Neural progenitor cell (in vitro differentiated cells): ENCODE data around the gene GRIK2. TPM values are rescaled to one million over a fixed set of nuclear protein-coding genes. Genes with fewer than 3 reads are reported as not detected.
A peak's percentile ranks its signal among the peaks of the same experiment; 100 is the strongest.
"Not testable (repeated sequence)": the region's sequence is repeated elsewhere in the genome, so short reads cannot be mapped to it uniquely, and the experiment has no call there.

ENCODE experiments used
- DNase-seq: peaks from one replicate; pipeline ENCODE4 v3.0.0-alpha.2; 2016; ENCODE audit warnings: low spot score
- H2AFZ ChIP-seq: fragments of 200-600 bp; sonication (generic); replicated peaks from 2 replicates; pipeline ENCODE4 v1.6.1; 2016; ENCODE audit warnings: antibody characterized with exemption
- H3F3A ChIP-seq: fragments of 200-600 bp; sonication (generic); 2 replicates; pipeline ENCODE4 v1.6.1; 2016; ENCODE audit warnings: antibody characterized with exemption, low read depth
- H3K27ac ChIP-seq: fragments of 200-600 bp; sonication (generic); 2 replicates; pipeline ENCODE4 v1.5.1; 2016; ENCODE audit warnings: mild to moderate bottlenecking
- H3K27me3 ChIP-seq: fragments of 200-600 bp; sonication (generic); 2 replicates; pipeline ENCODE4 v1.6.1; 2016; ENCODE audit warnings: mild to moderate bottlenecking, moderate library complexity
- H3K36me3 ChIP-seq: fragments of 200-600 bp; sonication (generic); 2 replicates; pipeline ENCODE4 v1.5.1; 2016
- H3K4me1 ChIP-seq: fragments of 200-600 bp; sonication (generic); 2 replicates; pipeline ENCODE4 v1.6.1; 2016; ENCODE audit warnings: mixed run types
- H3K4me2 ChIP-seq: fragments of 200-600 bp; sonication (generic); 2 replicates; pipeline ENCODE4 v1.6.1; 2016
- H3K4me3 ChIP-seq: fragments of 200-600 bp; sonication (generic); 2 replicates; pipeline ENCODE4 v1.5.1; 2016
- H3K79me2 ChIP-seq: fragments of 200-600 bp; sonication (generic); 2 replicates; pipeline ENCODE4 v1.6.1; 2016; ENCODE audit warnings: low read depth
- H3K9ac ChIP-seq: fragments of 200-600 bp; sonication (generic); 2 replicates; pipeline ENCODE4 v1.6.1; 2016
- H3K9me3 ChIP-seq: fragments of 200-600 bp; sonication (generic); 2 replicates; pipeline ENCODE4 v1.5.1; 2016; ENCODE audit warnings: low read depth
- H4K20me1 ChIP-seq: fragments of 200-600 bp; sonication (generic); 2 replicates; pipeline ENCODE4 v1.6.1; 2016; ENCODE audit warnings: low read depth
- H3K27ac Mint-ChIP-seq: 3 replicates; pipeline ENCODE4 v1.8.0; 2021; ENCODE audit warnings: mixed read lengths
- H3K27me3 Mint-ChIP-seq: 2 replicates; pipeline ENCODE4 v1.8.0; 2022; ENCODE audit warnings: low read depth, mild to moderate bottlenecking, inconsistent platforms, moderate library complexity, mixed read lengths; ENCODE audit not compliant: insufficient read depth
- H3K36me3 Mint-ChIP-seq: 3 replicates; pipeline ENCODE4 v1.8.0; 2021; ENCODE audit warnings: mixed read lengths
- H3K4me1 Mint-ChIP-seq: 3 replicates; pipeline ENCODE4 v1.8.0; 2021; ENCODE audit warnings: mixed read lengths
- H3K4me3 Mint-ChIP-seq: 3 replicates; pipeline ENCODE4 v1.8.0; 2021; ENCODE audit warnings: mild to moderate bottlenecking, moderate library complexity, mixed read lengths
- H3K9me3 Mint-ChIP-seq: 3 replicates; pipeline ENCODE4 v1.8.0; 2020; ENCODE audit warnings: mixed read lengths
- EZH2 ChIP-seq: fragments of 200-600 bp; sonication (generic); IDR thresholded peaks from 2 replicates; pipeline ENCODE4 v1.6.1; 2017; ENCODE audit warnings: antibody characterized with exemption, mild to moderate bottlenecking, moderate library complexity
- EZH2phosphoT487 ChIP-seq: fragments of 200-600 bp; sonication (generic); IDR thresholded peaks from 2 replicates; pipeline ENCODE4 v1.6.1; 2017; ENCODE audit warnings: antibody characterized with exemption
- total RNA-seq: library from RNA; depleted of rRNA; stranded (reverse); fragments of >200 nt; gene quantifications from 2 replicates; pipeline ENCODE4 v1.2.3, GENCODE V29; 2015; ENCODE audit warnings: low replicate concordance
- TF ChIP-seq, protein P1 (sequence below): fragments of 200-600 bp; sonication (generic); IDR thresholded peaks from 2 replicates; pipeline ENCODE4 v1.5.1; 2017; ENCODE audit warnings: antibody characterized with exemption, mild to moderate bottlenecking

Gene GRIK2
- 0.88 and 1.5 TPM in 2 replicates for total RNA-seq

GRCh38 chr6:101393251-101393828 is at the start of gene GRIK2:
GRIK2 (plus strand) TSS chr6:101393708.
- H3K9me3 Mint-ChIP-seq: no peaks in the 10 kb centered on the region
- H3K36me3 Mint-ChIP-seq: no peaks in the 10 kb centered on the region
- Histone ChIP-seq H3K27me3 (peaks cover 86% of the 10 kb centered on the region), H3K4me2 (peak within 1 kb of the TSS; percentile 96), H3F3A (peaks cover 13% of the 10 kb centered on the region), H3K27ac (no peak within 1 kb of the TSS), H3K4me3 (peak within 1 kb of the TSS; percentile 56), H3K4me1 (peaks cover 15% of the 10 kb centered on the region), H4K20me1 (peaks cover 13% of the 10 kb centered on the region), H3K79me2 (no peaks in the 10 kb centered on the region), H3K9ac (no peak within 1 kb of the TSS), H3K36me3 (no peaks in the 10 kb centered on the region), H2AFZ (peak within 1 kb of the TSS; percentile 75), H3K9me3 (no peaks in the 10 kb centered on the region)
- H3K27me3 Mint-ChIP-seq: peaks cover 40% of the 10 kb centered on the region
- TF ChIP-seq EZH2 (peak; percentile 17), EZH2phosphoT487 (no peak)
- TF ChIP-seq, protein P1, sequence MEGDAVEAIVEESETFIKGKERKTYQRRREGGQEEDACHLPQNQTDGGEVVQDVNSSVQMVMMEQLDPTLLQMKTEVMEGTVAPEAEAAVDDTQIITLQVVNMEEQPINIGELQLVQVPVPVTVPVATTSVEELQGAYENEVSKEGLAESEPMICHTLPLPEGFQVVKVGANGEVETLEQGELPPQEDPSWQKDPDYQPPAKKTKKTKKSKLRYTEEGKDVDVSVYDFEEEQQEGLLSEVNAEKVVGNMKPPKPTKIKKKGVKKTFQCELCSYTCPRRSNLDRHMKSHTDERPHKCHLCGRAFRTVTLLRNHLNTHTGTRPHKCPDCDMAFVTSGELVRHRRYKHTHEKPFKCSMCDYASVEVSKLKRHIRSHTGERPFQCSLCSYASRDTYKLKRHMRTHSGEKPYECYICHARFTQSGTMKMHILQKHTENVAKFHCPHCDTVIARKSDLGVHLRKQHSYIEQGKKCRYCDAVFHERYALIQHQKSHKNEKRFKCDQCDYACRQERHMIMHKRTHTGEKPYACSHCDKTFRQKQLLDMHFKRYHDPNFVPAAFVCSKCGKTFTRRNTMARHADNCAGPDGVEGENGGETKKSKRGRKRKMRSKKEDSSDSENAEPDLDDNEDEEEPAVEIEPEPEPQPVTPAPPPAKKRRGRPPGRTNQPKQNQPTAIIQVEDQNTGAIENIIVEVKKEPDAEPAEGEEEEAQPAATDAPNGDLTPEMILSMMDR: peak; percentile 48
- no peak within 1 kb of the TSS for H3K27ac Mint-ChIP-seq
- peak within 1 kb of the TSS; percentile 90 for H3K4me3 Mint-ChIP-seq
- DNase-seq: peak; percentile 86
- H3K4me1 Mint-ChIP-seq: peaks cover 19% of the 10 kb centered on the region

- Histone ChIP-seq H3K79me2 (no peaks in the 10 kb centered on the region), H3K9ac (no peak overlapping the region), H3K9me3 (no peaks in the 10 kb centered on the region), H3K27me3 (no peaks in the 10 kb centered on the region), H3K4me1 (no peaks in the 10 kb centered on the region), H3K4me2 (no peak overlapping the region), H3K27ac (no peak overlapping the region), H3K36me3 (no peaks in the 10 kb centered on the region), H3K4me3 (no peak overlapping the region), H3F3A (no peaks in the 10 kb centered on the region), H2AFZ (peak overlapping the region; percentile 55), H4K20me1 (no peaks in the 10 kb centered on the region)
- no peak for DNase-seq
- peaks cover 7% of the 10 kb centered on the region for H3K4me1 Mint-ChIP-seq
- no peaks in the 10 kb centered on the region for H3K9me3 Mint-ChIP-seq
- no peak overlapping the region for H3K4me3 Mint-ChIP-seq
- TF ChIP-seq EZH2: no peak
- TF ChIP-seq, protein P1: no peak
- TF ChIP-seq EZH2phosphoT487: no peak
- no peaks in the 10 kb centered on the region for H3K36me3 Mint-ChIP-seq
- no peak overlapping the region for H3K27ac Mint-ChIP-seq
- peaks cover 3% of the 10 kb centered on the region for H3K27me3 Mint-ChIP-seq
Measured at GRCh38 chr6:101344885-101345284, 48.6 kb upstream of the GRIK2 start.

GRCh38 chr6:101348816-101349215 is 44.7 kb upstream of the GRIK2 start:
- Histone ChIP-seq H3K9me3 (no peaks in the 10 kb centered on the region), H3K4me3 (no peak overlapping the region), H3K9ac (no peak overlapping the region), H4K20me1 (no peaks in the 10 kb centered on the region), H2AFZ (no peak overlapping the region), H3K27ac (no peak overlapping the region), H3K79me2 (no peaks in the 10 kb centered on the region), H3K4me1 (no peaks in the 10 kb centered on the region), H3K4me2 (no peak overlapping the region), H3K27me3 (no peaks in the 10 kb centered on the region), H3K36me3 (no peaks in the 10 kb centered on the region), H3F3A (no peaks in the 10 kb centered on the region)
- Mint-ChIP-seq H3K27me3 (peaks cover 3% of the 10 kb centered on the region), H3K4me3 (no peak overlapping the region), H3K36me3 (no peaks in the 10 kb centered on the region), H3K4me1 (no peaks in the 10 kb centered on the region), H3K27ac (no peak overlapping the region), H3K9me3 (no peaks in the 10 kb centered on the region)
- no peak for DNase-seq
- TF ChIP-seq EZH2phosphoT487 (no peak), EZH2 (no peak)
- TF ChIP-seq, protein P1: no peak

DNA sequence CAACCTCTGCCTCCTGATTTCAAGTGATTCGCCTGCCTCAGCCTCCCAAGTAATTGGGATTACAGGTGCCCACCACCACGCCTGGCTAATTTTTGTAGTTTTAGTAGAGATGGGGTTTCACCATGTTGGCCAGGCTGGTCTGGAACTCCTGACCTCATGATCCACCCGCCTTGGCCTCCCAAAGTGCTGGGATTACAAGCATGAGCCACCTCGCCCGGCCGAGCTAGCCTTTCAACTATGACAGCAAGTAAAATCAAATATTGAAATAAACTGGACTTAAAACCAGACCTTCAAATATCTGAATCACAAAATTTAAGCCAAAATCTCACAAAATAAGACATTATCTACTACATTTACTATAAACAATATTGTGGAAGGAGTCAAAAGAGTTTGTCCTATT is 42.9 kb upstream of the GRIK2 start:
- H3F3A ChIP-seq, H3K4me1 Mint-ChIP-seq, H3K36me3 Mint-ChIP-seq, H3K27me3 ChIP-seq, H2AFZ ChIP-seq, H4K20me1 ChIP-seq, H3K27me3 Mint-ChIP-seq, H3K36me3 ChIP-seq, H3K27ac Mint-ChIP-seq, H3K9me3 Mint-ChIP-seq, H3K4me1 ChIP-seq, DNase-seq, H3K4me2 ChIP-seq, H3K9me3 ChIP-seq, H3K4me3 Mint-ChIP-seq, H3K9ac ChIP-seq, H3K4me3 ChIP-seq, H3K79me2 ChIP-seq, H3K27ac ChIP-seq: not testable (repeated sequence)
